ENCODE data around the gene PHIP.

DNA sequence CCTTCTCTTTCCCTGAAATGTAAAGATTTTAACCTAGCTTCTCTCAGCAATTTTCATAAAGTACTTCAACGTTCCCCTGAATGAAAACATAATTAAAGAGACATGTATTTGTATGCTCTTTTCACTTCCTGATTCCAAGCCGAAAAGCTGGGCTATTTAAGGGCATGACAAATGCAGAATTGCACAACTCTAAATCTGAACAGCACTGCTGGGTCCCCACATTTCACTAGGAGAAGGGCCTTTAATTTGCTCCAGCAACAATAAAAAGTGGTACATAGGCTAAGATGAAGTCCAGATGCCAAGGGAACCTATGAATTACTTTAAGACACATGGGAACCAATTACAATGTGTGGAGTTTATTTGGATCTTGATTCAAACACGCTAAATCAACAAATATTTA, 168.7 kb downstream of the PHIP start:
- TF ChIP-seq CTCF (IDR thresholded peaks at IDR 0.05) (no peak), POLR2A (IDR thresholded peaks at IDR 0.05) (no peak)
